Activated CD4-positive, alpha-beta T cell treated with anti-CD3 and anti-CD28 coated beads, Interleukin-2, amount 50 U/mL, for 16 hours (primary cell): ENCODE results near the gene CYP24A1.
"Not testable (repeated sequence)": the region's sequence is repeated elsewhere in the genome, so short reads cannot be mapped to it uniquely, and the experiment has no call there.

ENCODE experiments used
- DNase-seq: peaks from one replicate; pipeline ENCODE4 v3.0.0-alpha.2; 2020

Gene CYP24A1

GRCh38 chr20:54132612-54133433 lies 41.0 kb downstream of the CYP24A1 start:
- no peak for DNase-seq

GRCh38 chr20:54131675-54132611 lies 41.8 kb downstream of the CYP24A1 start:
- DNase-seq = no peak

DNA sequence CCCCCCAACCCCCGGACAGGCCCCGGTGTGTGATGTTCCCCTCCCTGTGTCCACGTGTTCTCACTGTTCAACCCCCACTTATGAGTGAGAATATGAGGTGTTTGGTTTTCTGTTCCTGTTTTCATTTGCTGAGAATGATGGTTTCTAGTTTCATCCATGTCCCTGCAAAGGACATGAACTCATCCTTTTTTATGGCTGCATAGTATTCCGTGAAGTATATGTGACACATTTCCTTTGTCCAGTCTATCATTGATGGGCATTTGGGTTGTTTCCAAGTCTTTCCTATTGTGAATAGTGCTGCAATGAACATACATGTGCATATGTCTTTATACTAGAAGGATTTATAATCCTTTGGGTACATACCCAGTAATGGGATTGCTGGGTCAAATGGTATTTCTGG lies 42.7 kb downstream of the CYP24A1 start:
- DNase-seq = not testable (repeated sequence)

DNA sequence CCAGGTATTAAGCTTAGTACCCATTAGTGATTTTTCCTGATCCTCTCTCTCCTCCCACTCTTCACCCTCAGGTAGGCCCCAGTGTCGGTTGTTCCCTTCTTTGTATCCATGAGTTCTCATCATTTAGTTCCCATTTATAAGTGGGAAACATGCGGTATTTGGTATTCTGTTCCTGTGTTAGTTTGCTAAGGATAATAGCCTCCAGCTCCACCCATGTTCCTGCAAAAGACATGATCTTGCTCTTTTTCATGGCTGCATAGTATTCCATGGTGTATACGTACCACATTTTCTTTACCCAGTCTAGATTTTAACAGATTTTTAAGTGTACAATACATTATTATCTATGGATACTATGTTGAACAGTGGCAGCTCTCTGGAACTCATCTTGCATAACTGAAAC lies 44.4 kb downstream of the CYP24A1 start:
- no peak for DNase-seq

GRCh38 chr20:54127855-54128574 lies 45.8 kb downstream of the CYP24A1 start:
- no peak for DNase-seq

DNA sequence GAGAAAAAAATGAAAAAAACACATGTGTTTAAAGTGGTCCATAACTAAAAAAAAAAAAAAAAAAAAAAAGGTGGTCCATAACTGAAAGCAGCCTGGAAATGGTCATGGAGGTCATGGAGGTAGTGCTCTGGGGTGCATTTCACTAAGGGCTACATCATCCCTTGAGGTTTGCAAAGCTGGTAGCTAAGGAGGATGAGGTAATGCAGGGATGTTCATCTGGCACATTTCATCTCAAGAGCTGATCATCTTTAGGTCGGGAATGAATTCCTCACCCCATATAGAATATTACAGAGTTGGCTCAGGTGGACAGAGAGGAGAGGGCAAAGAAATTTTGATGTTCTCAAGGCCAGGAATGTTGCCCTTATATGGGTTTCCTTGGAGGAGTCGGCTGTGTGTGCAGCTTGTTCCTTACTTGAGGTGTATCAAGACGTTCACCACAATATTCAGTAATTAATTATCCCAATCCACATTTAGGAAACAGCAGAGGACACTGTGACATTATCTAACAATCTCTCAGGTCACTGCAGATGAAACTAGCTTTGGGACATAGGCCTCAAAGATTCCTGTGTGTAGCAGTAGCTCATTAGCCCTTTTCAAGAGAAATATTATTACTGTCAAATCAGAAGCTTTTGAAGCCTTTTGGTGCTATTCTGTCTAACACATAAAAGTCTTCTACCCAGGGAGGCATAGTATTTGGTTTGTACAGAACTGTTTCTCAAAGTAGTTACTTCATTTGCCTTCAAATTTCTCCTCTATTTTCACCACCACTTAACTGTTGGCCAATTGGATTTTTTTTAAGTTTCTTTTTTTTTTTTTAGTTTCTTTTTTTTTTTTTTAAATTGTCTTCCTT lies 46.8 kb downstream of the CYP24A1 start:
- DNase-seq = no peak

- DNase-seq = not testable (repeated sequence)
These were observed 47.5 kb downstream of the CYP24A1 start for GRCh38 chr20:54126328-54126727.

GRCh38 chr20:54123587-54124180 lies 50.1 kb downstream of the CYP24A1 start:
- no peak for DNase-seq

DNA sequence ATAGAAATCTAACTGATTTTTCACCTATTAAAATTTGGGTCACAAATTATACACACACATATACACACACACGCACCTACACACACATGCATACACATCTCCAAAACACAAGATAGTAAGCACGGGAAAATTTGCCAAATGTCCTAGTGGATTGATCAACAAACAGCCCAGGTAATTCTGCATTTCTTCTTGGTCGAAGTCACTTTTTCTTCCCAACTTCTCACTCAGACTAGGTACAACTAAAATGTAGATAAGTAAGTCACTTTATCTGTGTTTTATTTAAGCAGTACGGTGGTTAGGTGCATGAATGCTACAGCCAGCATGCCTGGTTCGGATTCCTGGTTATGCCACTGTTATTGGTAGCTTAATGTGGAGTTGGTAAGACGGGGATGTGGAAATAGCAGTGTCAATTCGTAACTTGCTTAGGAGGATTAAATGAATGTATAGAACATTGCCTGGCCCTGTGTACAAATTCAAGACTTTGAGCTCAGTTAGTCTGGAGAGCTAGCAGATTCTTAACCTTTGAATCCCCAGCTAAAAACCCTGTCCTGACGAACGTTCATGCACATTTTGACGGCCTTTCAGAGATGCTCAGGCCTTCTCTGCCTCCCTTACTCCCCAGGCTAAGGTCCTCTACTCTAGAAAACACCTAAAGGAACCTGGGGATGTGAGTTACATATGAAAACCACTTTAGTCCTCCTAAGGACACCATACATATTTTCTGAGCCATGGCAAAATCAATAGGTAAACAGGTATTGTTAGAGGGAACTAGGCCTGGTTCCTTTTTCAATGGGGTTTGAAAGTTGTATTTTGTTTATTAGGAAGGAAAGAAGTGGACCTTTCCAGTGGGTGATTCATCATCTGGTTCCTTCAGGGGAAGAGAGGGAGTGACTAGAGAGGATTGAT lies 50.9 kb downstream of the CYP24A1 start:
- DNase-seq = no peak

DNA sequence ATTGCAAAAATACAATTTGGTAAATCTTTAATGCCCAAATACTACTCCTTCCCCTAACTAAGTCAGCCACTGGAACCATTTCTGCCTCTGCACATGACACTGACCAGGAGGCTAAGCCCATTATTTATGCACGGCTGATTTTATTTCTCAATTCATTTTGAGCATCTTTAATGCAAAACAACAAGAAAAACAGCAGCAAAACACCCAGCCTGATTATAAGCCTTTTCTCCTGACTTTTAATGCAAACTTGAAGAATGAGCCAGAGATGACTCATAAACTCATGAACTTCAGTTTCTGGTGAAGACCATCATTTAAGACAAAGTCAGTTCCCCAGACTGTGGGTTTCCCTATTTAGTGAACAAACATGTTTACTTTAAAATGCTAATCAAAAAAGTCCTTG lies 51.6 kb downstream of the CYP24A1 start:
- no peak for DNase-seq

DNA sequence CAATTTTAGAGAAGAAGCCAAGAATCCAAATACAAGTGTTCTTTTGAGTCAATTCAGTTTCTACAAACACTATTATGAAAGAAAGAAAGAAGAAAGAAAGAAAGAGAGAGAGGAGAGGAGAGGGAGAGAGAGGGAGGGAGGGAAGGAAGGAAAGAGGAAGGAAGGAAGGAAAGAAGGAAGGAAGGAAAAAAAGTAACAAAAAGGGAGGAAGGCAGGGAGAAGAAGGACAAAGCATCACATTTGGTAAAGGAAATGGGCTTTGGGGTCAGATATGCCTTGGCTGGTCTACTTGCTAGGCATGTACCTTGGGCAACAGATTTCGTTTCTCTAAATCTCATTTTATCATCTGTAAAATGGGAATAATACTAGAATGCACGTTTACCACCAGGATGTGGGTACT lies 54.0 kb downstream of the CYP24A1 start:
- no peak for DNase-seq

DNA sequence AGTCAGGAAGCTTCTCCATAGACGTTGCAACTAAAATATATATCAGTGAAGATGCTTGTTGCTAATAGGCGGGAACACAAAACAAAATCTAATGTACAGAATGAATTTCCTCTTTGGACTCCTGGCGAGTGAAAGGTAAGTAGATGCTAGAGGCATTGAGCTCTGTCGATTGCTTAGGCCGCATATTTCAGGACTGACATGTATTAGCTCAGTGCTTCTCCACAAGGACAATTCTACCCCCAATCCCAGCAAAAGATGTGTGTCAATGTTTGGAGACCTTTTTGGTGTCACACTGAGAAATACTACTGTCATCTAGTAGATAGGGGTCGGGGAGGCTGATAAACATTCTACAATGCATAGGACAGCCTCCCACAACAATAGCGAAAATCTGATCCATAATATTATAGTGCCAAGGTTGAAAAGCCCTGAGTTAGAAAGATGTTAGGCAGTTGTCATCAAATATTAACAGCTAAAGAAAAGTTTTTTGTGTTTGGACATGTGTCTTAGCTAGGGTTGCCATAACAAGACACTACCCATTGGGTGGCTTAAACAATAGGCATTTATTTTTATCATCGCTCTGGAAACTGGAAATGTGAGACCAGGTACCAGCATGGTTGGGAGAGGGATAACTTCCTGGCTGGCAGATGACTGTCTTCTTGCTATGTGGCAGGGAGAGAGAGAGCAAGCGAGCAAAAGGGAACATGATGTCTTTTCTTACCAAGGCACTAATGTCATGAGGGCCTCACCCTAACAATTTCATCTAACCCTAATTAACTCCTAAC lies 55.4 kb downstream of the CYP24A1 start:
- DNase-seq = no peak

- DNase-seq = no peak
These were observed 57.1 kb downstream of the CYP24A1 start for GRCh38 chr20:54116550-54117235.

- DNase-seq = no peak
These were observed 58.5 kb downstream of the CYP24A1 start for GRCh38 chr20:54115172-54115854.

DNA sequence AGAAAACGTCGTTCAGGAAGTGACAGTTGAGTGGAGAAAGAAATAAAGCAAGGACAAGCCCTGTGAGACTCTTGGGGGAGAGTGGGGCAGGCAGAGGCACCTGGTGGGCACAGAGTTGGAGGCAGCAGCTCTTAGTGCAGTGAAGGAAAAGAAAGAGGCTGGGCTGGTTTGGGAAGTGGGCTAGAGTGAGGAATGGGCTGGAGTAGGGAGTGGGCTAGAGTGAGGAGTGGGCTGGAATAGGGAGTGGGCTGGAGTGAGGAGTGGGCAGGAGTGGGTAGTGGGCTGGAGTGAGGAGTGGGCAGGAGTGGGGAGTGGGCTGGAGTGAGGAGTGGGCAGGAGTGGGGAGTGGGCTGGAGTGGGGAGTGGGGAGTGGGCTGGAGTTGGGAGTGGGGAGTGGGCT lies 59.7 kb downstream of the CYP24A1 start:
- no peak for DNase-seq

GRCh38 chr20:54113566-54113965 lies 60.2 kb downstream of the CYP24A1 start:
- no peak for DNase-seq

DNA sequence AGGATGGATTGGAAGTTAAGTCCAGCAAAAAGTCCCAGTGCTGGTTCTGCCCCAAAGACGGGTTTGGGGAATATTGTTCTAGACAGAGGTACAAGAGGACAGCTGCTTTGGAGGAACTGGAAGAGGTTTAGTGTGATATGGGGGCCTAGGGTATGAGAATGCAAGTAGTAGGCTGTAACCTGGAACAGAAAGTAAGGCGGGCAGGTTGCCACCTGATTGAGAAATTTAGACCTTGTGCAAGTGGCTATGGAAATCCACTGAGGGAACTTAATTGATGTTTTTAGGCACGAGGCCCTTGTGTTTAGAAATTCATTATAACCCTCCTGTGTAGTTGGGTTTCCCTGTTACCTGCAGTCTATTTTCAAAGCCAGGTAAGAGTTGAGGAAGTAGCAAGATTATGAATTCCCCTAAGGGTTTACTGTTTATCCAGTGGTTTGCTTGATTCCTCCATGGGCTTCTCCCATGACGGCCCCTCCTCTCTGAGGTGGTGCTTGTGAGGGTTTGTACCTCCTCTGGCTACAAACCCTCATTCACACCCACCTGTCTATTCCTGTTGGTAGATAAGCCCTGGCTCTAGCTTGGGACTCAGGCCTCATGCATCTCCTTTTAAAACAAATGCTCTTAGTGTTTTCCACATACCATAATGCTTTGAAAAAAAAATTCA lies 61.4 kb downstream of the CYP24A1 start:
- no peak for DNase-seq

DNA sequence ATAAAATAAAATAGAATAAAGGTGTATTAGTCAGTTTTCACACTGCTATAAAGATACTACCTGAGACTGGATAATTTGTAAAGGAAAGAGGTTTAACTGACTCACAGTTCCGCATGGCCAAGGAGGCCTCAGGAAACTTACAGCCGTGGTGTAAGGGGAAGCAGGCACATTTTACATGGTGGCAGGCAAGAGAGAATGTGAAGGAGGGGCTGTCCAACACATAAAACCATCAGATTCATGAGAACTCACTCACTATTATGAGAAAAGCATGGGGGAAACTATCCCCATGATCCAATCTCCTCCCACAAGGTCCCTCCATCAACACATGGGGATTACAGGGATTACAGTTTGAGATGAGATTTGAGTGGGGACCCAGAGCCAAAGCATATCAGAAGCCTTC lies 62.3 kb downstream of the CYP24A1 start:
- DNase-seq = no peak
